Loucy (cell line): ENCODE results near the gene ARL16.

Experiments
- H2AFZ ChIP-seq: fragments of 200-600 bp; sonication (generic); 2 replicates; pipeline ENCODE4 v1.6.0; 2016; ENCODE audit warnings: antibody characterized with exemption, mild to moderate bottlenecking, low read length, moderate library complexity
- H3F3A ChIP-seq: fragments of 200-600 bp; 2 replicates; pipeline ENCODE4 v1.6.0; 2016; ENCODE audit warnings: antibody characterized with exemption, low read depth, mild to moderate bottlenecking
- H3K27me3 ChIP-seq: fragments of 200-600 bp; sonication (generic); 2 replicates; pipeline ENCODE4 v1.6.1; 2014; ENCODE audit warnings: low read length, mild to moderate bottlenecking; ENCODE audit not compliant: insufficient read depth, poor library complexity, severe bottlenecking
- H3K36me3 ChIP-seq: fragments of 200-600 bp; sonication (generic); 2 replicates; pipeline ENCODE4 v1.6.1; 2016; ENCODE audit warnings: low read length; ENCODE audit not compliant: insufficient read depth
- H3K4me1 ChIP-seq: fragments of 200-600 bp; sonication (generic); 2 replicates; pipeline ENCODE4 v1.5.1; 2014; ENCODE audit warnings: low read length, mild to moderate bottlenecking; ENCODE audit not compliant: insufficient read depth, poor library complexity, severe bottlenecking
- H3K4me2 ChIP-seq: fragments of 200-600 bp; sonication (generic); 2 replicates; pipeline ENCODE4 v1.6.0; 2014; ENCODE audit warnings: antibody characterized with exemption, low read length, low read depth, mild to moderate bottlenecking; ENCODE audit not compliant: poor library complexity, severe bottlenecking
- H3K4me3 ChIP-seq: fragments of 200-600 bp; sonication (generic); 2 replicates; pipeline ENCODE4 v1.5.1; 2014; ENCODE audit warnings: low read length, mild to moderate bottlenecking, mixed read lengths; ENCODE audit not compliant: poor library complexity, severe bottlenecking
- H3K79me2 ChIP-seq: fragments of 200-600 bp; sonication (generic); 2 replicates; pipeline ENCODE4 v1.6.1; 2014; ENCODE audit warnings: low read length; ENCODE audit not compliant: insufficient read depth
- H3K9ac ChIP-seq: fragments of 200-600 bp; sonication (generic); 2 replicates; pipeline ENCODE4 v1.6.0; 2014; ENCODE audit warnings: mild to moderate bottlenecking, low read depth, low read length, moderate library complexity; ENCODE audit not compliant: poor library complexity, severe bottlenecking
- H3K9me2 ChIP-seq: fragments of 200-600 bp; sonication (generic); replicated peaks from 2 replicates; pipeline ENCODE4 v1.6.1; 2016; ENCODE audit warnings: low read depth, low read length, mixed read lengths
- H3K9me3 ChIP-seq: fragments of 200-600 bp; sonication (generic); 2 replicates; pipeline ENCODE4 v1.6.1; 2014; ENCODE audit warnings: mild to moderate bottlenecking, antibody characterized with exemption, low read length, low read depth; ENCODE audit not compliant: insufficient read depth
- H4K20me1 ChIP-seq: fragments of 200-600 bp; sonication (generic); 2 replicates; pipeline ENCODE4 v1.6.0; 2014; ENCODE audit warnings: antibody characterized with exemption, low read length, mild to moderate bottlenecking; ENCODE audit not compliant: insufficient read depth, poor library complexity, severe bottlenecking
- EZH2phosphoT487 ChIP-seq: fragments of 200-600 bp; IDR thresholded peaks from 2 replicates; pipeline ENCODE4 v1.6.1; 2018; ENCODE audit warnings: antibody characterized with exemption, mild to moderate bottlenecking, moderate library complexity, borderline replicate concordance
- TF ChIP-seq, protein P1 (sequence below): fragments of 200-600 bp; sonication (generic); conservative IDR thresholded peaks from 2 replicates; pipeline ENCODE4 v1.5.1; 2014; ENCODE audit warnings: mild to moderate bottlenecking, antibody characterized with exemption, low read length

Gene ARL16

DNA sequence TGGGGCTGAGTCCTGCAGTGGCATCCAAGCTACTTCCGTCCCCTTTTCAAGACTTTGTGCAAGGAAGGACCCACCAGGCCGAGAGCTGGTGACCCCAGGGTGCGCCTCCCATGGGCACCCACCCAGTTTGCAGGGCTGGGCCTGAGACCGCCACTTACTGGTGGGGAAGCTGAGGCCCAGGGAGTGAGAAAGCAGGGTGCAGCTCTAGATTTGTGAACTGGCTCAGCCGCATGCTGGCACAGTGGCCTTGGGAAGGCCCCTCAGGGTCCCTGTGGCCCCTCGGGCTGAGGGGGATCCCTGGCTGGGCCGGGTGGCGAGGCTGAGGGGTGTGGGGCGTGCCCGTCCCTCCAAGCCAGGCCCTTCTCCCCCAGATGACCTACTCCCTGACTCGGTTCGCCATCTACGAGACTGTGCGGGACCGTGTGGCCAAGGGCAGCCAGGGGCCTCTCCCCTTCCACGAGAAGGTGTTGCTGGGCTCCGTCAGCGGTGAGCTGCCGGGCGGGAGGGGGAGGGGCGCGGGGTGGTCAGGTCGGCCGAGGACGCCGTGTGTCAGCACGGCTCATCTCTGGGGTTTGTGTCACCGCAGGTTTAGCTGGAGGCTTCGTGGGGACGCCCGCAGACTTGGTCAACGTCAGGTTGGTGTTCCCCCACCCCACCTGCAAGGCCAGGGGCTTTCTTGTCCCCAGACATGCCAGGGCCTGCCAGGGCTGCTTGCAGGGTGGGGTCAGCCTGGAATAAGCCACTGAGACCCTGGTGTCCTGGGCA, 31.7 kb upstream of the ARL16 start:
- Histone ChIP-seq H2AFZ (no peak overlapping the region), H3K9me2 (no peaks in the 10 kb centered on the region), H3K4me1 (peaks cover 25% of the 10 kb centered on the region), H3K9ac (no peak overlapping the region), H3K9me3 (no peaks in the 10 kb centered on the region), H3K4me3 (no peak overlapping the region), H3K27me3 (no peaks in the 10 kb centered on the region), H3K4me2 (no peak overlapping the region), H3F3A (no peaks in the 10 kb centered on the region), H3K79me2 (peaks cover 34% of the 10 kb centered on the region), H3K36me3 (no peaks in the 10 kb centered on the region), H4K20me1 (peaks cover 6% of the 10 kb centered on the region)
- TF ChIP-seq, protein P1, sequence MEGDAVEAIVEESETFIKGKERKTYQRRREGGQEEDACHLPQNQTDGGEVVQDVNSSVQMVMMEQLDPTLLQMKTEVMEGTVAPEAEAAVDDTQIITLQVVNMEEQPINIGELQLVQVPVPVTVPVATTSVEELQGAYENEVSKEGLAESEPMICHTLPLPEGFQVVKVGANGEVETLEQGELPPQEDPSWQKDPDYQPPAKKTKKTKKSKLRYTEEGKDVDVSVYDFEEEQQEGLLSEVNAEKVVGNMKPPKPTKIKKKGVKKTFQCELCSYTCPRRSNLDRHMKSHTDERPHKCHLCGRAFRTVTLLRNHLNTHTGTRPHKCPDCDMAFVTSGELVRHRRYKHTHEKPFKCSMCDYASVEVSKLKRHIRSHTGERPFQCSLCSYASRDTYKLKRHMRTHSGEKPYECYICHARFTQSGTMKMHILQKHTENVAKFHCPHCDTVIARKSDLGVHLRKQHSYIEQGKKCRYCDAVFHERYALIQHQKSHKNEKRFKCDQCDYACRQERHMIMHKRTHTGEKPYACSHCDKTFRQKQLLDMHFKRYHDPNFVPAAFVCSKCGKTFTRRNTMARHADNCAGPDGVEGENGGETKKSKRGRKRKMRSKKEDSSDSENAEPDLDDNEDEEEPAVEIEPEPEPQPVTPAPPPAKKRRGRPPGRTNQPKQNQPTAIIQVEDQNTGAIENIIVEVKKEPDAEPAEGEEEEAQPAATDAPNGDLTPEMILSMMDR: no peak
- no peak for TF ChIP-seq EZH2phosphoT487

DNA sequence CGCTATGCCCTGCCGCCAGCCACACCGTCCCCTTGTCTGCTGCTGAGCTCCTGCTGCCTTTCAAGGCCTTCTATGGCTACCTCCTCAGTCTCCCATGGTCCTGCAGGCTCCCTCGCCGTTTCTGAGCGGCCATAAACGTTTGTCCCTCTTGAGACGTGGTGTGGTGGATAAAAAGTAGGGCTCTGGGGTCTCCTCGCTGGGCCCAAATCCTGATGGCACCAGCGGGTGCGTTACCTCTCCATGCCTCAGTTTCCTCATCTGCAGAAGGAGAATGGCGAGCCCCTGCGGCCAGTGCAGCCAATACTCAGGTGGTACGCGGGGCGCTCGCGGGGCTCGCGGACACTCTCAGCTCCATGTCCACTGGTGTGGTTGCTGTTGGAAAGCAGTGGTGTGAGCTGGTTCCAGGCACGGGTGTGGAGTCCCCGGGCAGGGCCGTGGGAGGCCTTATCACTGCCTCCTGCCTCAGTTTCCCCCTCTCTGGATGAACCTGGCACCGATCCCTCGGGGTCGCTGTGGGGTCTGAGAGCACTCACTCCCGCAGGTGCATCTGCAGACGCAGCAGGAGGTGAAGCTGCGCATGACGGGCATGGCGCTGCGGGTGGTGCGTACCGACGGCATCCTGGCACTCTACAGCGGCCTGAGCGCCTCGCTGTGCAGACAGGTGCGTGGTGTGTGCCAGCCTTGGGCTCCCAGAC, 31.0 kb upstream of the ARL16 start:
- no peaks in the 10 kb centered on the region for H3K9me2 ChIP-seq
- H3K4me3 ChIP-seq: peak overlapping the region; percentile 85
- no peaks in the 10 kb centered on the region for H3K27me3 ChIP-seq
- peaks cover 6% of the 10 kb centered on the region for H4K20me1 ChIP-seq
- peaks cover 25% of the 10 kb centered on the region for H3K4me1 ChIP-seq
- no peaks in the 10 kb centered on the region for H3K9me3 ChIP-seq
- peak overlapping the region; percentile 75 for H3K9ac ChIP-seq
- no peaks in the 10 kb centered on the region for H3K36me3 ChIP-seq
- peak overlapping the region; percentile 98 for H3K4me2 ChIP-seq
- H3F3A ChIP-seq: no peaks in the 10 kb centered on the region
- TF ChIP-seq EZH2phosphoT487: no peak
- TF ChIP-seq, protein P1: no peak
- H2AFZ ChIP-seq: no peak overlapping the region
- peaks cover 34% of the 10 kb centered on the region for H3K79me2 ChIP-seq

DNA sequence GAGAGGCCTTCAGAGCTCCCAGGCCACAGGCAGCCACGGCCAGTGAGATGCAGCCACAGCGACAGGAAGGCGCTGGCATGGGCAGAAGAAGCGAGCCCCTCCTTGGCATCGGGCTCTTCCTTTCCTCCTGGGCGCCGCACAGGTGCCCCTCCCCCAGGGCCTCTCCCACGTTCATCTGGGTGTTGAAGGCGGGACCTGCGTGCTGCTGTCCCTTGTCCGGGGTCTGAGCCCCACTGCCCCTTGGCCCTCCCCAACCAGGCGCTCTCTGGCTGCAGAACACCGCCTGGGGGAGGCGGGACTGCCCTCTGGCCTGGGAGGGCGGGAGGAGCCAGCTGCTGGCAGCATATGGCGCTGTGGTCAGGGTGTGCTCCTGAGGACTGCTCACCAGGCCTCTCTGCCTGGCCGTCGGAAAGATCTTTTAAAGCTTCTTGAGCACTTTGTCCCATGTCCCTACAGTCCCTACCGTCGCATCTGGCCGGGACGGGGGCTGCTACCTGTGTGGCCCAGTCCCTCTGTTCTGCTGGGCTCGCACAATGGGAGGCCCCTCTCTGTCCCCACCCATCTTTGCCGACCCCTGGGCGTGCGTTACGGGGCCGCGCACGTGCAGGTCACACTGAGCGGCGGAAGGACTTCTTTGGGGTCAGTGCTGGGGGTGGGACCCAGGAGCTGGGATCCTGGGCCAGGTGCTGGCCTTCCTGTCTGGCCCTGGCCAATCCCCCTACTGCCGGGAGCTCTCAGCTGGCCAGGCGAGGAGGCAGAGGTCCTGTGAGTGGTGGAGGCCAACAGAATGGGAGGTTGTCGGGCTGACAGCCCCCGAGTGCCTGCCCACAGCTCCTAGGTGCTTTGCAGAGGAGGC, 30.2 kb upstream of the ARL16 start:
- Histone ChIP-seq H3K4me2 (peak overlapping the region; percentile 98), H3F3A (no peaks in the 10 kb centered on the region), H3K9me3 (no peaks in the 10 kb centered on the region), H4K20me1 (peaks cover 6% of the 10 kb centered on the region), H3K27me3 (no peaks in the 10 kb centered on the region), H3K4me3 (peak overlapping the region; percentile 85), H3K9ac (peak overlapping the region; percentile 75), H3K36me3 (no peaks in the 10 kb centered on the region), H3K79me2 (peaks cover 34% of the 10 kb centered on the region), H2AFZ (no peak overlapping the region), H3K9me2 (no peaks in the 10 kb centered on the region), H3K4me1 (peaks cover 25% of the 10 kb centered on the region)
- no peak for TF ChIP-seq EZH2phosphoT487
- TF ChIP-seq, protein P1: no peak
